NCI-H2196 treated with DMSO at 0.1 percent for 48 hours (cell line): ENCODE results near the gene NCAPH2.
A peak's percentile ranks its signal among the peaks of the same experiment; 100 is the strongest.
"Not testable (repeated sequence)": the region's sequence is repeated elsewhere in the genome, so short reads cannot be mapped to it uniquely, and the experiment has no call there.

ENCODE experiments used
- DNase-seq: peaks from one replicate; lab custom pipeline; 2025; ENCODE audit not compliant: unreplicated experiment; lab: John Stamatoyannopoulos, UW

The NCAPH2 gene

GRCh38 chr22:50528682-50529415, 20.8 kb downstream of the NCAPH2 start:
- no peak for DNase-seq

GRCh38 chr22:50529416-50529896, 21.4 kb downstream of the NCAPH2 start:
- no peak for DNase-seq

GRCh38 chr22:50529897-50530579, 22.0 kb downstream of the NCAPH2 start, which contains the start of gene TYMP:
TYMP (minus strand) TSS chr22:50530012; CDS start chr22:50529709, 303 bp downstream.
- DNase-seq, result no peak

- no peak for DNase-seq
Measured at GRCh38 chr22:50530580-50530876, 22.5 kb downstream of the NCAPH2 start.

- peak; percentile 16 for DNase-seq
Measured at GRCh38 chr22:50530877-50531545, 23.0 kb downstream of the NCAPH2 start.

- DNase-seq, result peak; percentile 8
Measured at GRCh38 chr22:50531546-50531961, 23.5 kb downstream of the NCAPH2 start.

- no peak for DNase-seq
Measured at GRCh38 chr22:50531962-50532674, 24.1 kb downstream of the NCAPH2 start.

GRCh38 chr22:50532824-50533796, 25.1 kb downstream of the NCAPH2 start:
- DNase-seq, result no peak

GRCh38 chr22:50533856-50534711, 26.1 kb downstream of the NCAPH2 start:
- DNase-seq, result not testable (repeated sequence)

GRCh38 chr22:50535113-50535512, 27.1 kb downstream of the NCAPH2 start:
- DNase-seq, result no peak

GRCh38 chr22:50536226-50536625, 28.2 kb downstream of the NCAPH2 start:
- DNase-seq, result no peak

- no peak for DNase-seq
Measured at GRCh38 chr22:50537765-50538164, 29.7 kb downstream of the NCAPH2 start.

GRCh38 chr22:50540381-50540780, 32.4 kb downstream of the NCAPH2 start:
- no peak for DNase-seq

GRCh38 chr22:50541667-50542026, 33.6 kb downstream of the NCAPH2 start:
- DNase-seq, result not testable (repeated sequence)

- no peak for DNase-seq
Measured at GRCh38 chr22:50542416-50542927, 34.4 kb downstream of the NCAPH2 start.

- DNase-seq, result no peak
Measured at GRCh38 chr22:50544078-50544745, 36.2 kb downstream of the NCAPH2 start.

- DNase-seq, result no peak
Measured at GRCh38 chr22:50544746-50545253, 36.8 kb downstream of the NCAPH2 start.
